ENCODE data around the gene NXNL1. TPM values are rescaled to one million over a fixed set of nuclear protein-coding genes. Genes with fewer than 3 reads are reported as not detected.
A peak's percentile ranks its signal among the peaks of the same experiment; 100 is the strongest.

Gene NXNL1
- total and polyA plus RNA-seq, 8 donors: 0.19 TPM; not detected in 7

DNA sequence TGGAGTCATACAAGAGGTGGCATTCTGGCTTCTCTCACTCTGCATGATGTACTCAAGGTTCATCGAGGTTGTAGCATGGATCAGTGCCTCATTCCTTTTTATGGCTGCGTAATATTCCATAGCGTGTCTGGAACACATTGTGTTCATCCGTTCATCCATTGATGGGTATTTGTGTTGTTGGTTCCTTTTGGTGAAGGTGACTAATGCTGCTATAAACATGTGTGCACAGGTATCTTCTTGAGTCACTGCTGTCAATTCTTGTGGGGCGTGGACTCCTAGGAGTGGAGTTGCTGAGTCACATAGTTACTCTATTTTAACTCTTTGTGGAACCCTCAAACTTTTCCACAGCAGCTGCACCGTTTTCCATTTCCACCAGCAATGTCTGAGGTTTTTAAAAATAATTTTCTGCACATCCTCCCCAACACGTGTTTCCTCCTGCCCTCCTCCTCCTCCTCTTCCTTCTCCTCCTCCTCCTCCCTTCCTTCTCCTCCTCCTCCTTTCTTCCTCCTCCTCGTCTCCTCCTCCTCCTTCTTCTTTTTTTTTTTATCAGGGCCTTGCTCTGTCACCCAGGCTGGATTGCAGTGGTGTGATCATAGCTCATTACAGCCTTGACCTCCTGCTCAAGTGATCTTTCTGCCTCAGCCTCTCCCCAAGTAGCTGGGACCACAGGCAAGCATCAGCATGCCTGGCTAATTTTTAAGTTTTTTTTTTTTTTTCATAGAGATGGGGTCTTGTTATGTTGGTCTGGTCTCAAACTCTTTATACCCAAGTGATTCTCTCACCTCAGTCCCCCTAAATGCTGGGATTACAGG is 10.3 kb downstream of the NXNL1 start:
- 67 to 68% methylated on average over 8 of the region's 8 CpGs for WGBS, 2 donors

DNA sequence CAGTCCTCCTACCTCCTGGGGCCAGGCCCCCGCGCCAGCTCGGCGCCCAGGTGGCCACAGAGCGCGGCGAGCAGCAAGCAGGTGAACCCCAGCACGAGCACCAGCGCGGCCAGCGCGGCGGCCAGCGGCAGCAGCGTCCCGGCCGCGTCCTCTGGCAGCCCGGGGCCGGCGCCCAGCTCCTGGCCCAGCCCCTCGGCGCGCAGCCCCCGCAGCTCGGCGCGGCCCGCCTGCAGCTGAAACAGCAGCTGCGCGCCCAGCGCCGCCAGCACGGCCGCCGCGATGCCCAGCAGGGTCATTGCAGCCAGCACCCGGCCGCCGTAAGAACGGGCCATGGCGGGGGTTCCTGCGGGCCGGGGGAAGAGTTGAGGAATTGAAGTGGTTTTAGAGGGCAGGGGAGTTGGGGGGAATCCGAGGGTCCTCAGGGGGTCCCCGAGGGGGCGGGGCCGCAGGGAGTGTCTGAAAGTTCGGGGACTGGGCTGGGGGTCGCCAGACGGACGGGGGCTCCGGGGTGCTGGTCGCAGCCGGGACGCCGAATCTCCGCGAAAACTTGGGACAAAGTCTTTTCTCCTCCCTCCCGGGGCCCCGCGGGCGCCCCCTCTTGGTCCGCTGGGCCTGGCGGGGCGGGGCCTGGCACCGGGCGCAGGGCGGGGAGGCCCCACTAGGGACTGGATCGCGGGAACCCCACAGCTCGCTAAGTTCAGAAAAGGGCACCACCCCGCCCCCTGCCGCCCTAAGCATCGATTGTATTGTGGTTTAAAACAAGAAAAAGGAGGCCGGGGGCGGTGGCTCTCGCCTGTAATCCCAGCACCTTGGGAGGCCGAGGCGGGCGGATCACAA is 12.4 kb downstream of the NXNL1 start, which contains the start of gene TMEM221:
Gene TMEM221, minus strand, starts transcription at position 538 of the 837 bp plus-strand sequence. Its CDS starts 206 bp downstream, at position 332.
- 1 to 3% methylated on average over 40 to 81 of the region's 81 CpGs for WGBS, 2 donors
- FAIRE-seq (no peak), DNase-seq (peak; percentile 35 to 84 (median 60)), ATAC-seq (peak; percentile 73 to 93 (median 87))
- Histone ChIP-seq H3K27me3 (no peaks in the 10 kb centered on the region), H3K27ac (no peak within 1 kb of the TSS), H3K4me1 (no peaks in the 10 kb centered on the region), H3K4me3 (peak within 1 kb of the TSS; percentile 16 to 53 (median 36)), H3K36me3 (no peaks in the 10 kb centered on the region), H3K9me3 (no peaks in the 10 kb centered on the region)
- intact Hi-C loops (cut with DNase I): no loop called here
- TF ChIP-seq, protein P1, sequence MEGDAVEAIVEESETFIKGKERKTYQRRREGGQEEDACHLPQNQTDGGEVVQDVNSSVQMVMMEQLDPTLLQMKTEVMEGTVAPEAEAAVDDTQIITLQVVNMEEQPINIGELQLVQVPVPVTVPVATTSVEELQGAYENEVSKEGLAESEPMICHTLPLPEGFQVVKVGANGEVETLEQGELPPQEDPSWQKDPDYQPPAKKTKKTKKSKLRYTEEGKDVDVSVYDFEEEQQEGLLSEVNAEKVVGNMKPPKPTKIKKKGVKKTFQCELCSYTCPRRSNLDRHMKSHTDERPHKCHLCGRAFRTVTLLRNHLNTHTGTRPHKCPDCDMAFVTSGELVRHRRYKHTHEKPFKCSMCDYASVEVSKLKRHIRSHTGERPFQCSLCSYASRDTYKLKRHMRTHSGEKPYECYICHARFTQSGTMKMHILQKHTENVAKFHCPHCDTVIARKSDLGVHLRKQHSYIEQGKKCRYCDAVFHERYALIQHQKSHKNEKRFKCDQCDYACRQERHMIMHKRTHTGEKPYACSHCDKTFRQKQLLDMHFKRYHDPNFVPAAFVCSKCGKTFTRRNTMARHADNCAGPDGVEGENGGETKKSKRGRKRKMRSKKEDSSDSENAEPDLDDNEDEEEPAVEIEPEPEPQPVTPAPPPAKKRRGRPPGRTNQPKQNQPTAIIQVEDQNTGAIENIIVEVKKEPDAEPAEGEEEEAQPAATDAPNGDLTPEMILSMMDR (IDR thresholded peaks at IDR 0.05): peak; percentile 25 to 37 (median 28)

More for the DNA sequence above, 10.3 kb downstream of the NXNL1 start:
- Histone ChIP-seq H3K36me3 (no peaks in the 10 kb centered on the region), H3K27ac (no peak overlapping the region), H3K27me3 (peaks cover 0 to 4% (median 0%) of the 10 kb centered on the region in 4 donors), H3K4me3 (no peak overlapping the region), H3K4me1 (no peaks in the 10 kb centered on the region), H3K9me3 (no peaks in the 10 kb centered on the region)
- FAIRE-seq (no peak), ATAC-seq (no peak), DNase-seq (no peak)
- intact Hi-C loops (cut with DNase I): no loop called here
- TF ChIP-seq, protein P1 (IDR thresholded peaks at IDR 0.05): no peak

DNA sequence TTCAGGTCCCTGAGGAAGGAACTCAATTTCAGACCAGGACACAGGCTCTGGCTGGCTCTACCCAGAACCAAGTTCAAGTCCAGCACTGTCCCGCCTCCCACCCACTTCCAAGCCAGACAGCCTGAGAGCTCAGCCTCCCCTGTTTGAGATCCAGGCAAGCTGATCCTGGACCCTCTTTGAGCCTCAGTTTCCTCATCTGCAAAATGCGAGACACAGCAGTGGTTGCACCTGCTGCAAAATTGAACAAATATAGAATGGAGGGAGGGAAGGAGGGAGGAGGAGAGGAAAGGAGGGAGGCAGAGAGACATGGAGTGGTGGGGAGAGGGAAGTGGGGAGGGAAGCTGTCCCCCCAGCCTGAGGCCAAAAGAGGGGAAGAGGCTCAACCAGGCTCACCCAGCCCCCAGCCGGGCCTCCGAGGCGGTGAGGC is 13.0 kb downstream of the NXNL1 start:
- H3K4me1 ChIP-seq: no peaks in the 10 kb centered on the region
- peak overlapping the region in 3 of 4 donors; percentile 16 to 53 (median 49) for H3K4me3 ChIP-seq
- no peaks in the 10 kb centered on the region for H3K27me3 ChIP-seq
- TF ChIP-seq, protein P1 (IDR thresholded peaks at IDR 0.05): no peak
- FAIRE-seq (no peak), ATAC-seq (peak in 1 of 4 donors; percentile 30), DNase-seq (no peak)
- H3K36me3 ChIP-seq: no peaks in the 10 kb centered on the region
- no peaks in the 10 kb centered on the region for H3K9me3 ChIP-seq
- WGBS, 2 donors: 27 to 31% methylated on average over 5 of the region's 5 CpGs
- H3K27ac ChIP-seq: no peak overlapping the region
- intact Hi-C loops (cut with DNase I): no loop called here

DNA sequence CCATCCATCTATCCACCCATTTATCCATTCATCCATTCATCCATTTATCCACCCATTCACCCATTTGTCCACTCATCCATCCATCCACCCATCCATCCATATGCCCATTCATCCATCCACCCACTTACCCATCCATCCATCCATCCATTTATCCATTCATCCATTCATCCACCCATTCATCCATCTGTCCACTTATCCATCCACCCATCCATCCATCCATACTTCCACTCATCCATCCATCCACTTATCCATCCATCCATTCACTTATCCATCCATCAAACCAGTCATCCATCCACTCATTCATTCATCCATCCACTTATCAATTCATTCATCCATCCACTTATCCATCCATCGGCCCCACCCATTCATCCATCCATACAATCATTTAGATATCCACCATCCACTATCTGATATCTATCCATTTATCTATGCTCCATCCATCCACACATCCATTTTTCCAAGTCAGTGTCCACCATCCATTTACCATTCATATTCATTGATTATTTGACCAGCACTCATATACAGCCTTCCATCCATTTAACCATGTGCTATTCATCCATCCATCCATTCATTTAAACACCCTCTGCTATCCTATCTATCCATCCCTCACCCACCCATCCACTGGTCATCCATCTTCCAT is 15.1 kb downstream of the NXNL1 start:
- H3K27me3 ChIP-seq: no peaks in the 10 kb centered on the region
- H3K27ac ChIP-seq: no peak overlapping the region
- TF ChIP-seq, protein P1 (IDR thresholded peaks at IDR 0.05): no peak
- no peaks in the 10 kb centered on the region for H3K4me1 ChIP-seq
- ATAC-seq: no peak
- WGBS, 2 donors: 95% methylated on average over 1 of the region's 1 CpG
- intact Hi-C loops (cut with DNase I): no loop called here
- FAIRE-seq: no peak
- no peaks in the 10 kb centered on the region for H3K9me3 ChIP-seq
- H3K4me3 ChIP-seq: no peak overlapping the region
- no peaks in the 10 kb centered on the region for H3K36me3 ChIP-seq
- DNase-seq: no peak
